K562 (cell line): Measurements from ENCODE around the gene ZNF358. TPM values are rescaled to one million over a fixed set of nuclear protein-coding genes. Genes with fewer than 3 reads are reported as not detected.

Source experiments
- CHD4 ChIP-seq: fragments of 200-600 bp; sonication (generic); IDR thresholded peaks from 3 replicates; pipeline ENCODE4 v1.6.1; 2012; ENCODE audit warnings: low read depth, mild to moderate bottlenecking, mixed read lengths, low read length, inconsistent platforms; ENCODE audit not compliant: insufficient read depth, insufficient replicate concordance, poor library complexity, severe bottlenecking
- DACH1 ChIP-seq: fragments of 450-650 bp; IDR thresholded peaks from 2 replicates; pipeline ENCODE4 v1.6.1; 2018; ENCODE audit not compliant: partially characterized antibody
- EP300 ChIP-seq: IDR thresholded peaks from 2 replicates; pipeline ENCODE4 v1.6.1; 2012; ENCODE audit warnings: low read length, improper control_type of control experiment
- ESRRA ChIP-seq: fragments of 450-650 bp; IDR thresholded peaks from 2 replicates; pipeline ENCODE4 v1.6.1; 2014; ENCODE audit warnings: low read depth, mild to moderate bottlenecking, moderate library complexity, borderline replicate concordance
- EWSR1 ChIP-seq: fragments of 450-650 bp; IDR thresholded peaks from 2 replicates; pipeline ENCODE4 v1.6.1; 2018; ENCODE audit warnings: borderline replicate concordance, mild to moderate bottlenecking, low read depth, moderate library complexity; ENCODE audit not compliant: partially characterized antibody
- GTF2F1 ChIP-seq: IDR thresholded peaks from 2 replicates; pipeline ENCODE4 v1.6.1; 2011; ENCODE audit warnings: low read depth, low read length, improper control_type of control experiment
- MECOM ChIP-seq: fragments of 250-450 bp; sonication (Bioruptor Pico); IDR thresholded peaks from 2 replicates; pipeline ENCODE4 v1.8.0; 2022; ENCODE audit warnings: inconsistent platforms
- MIER1 ChIP-seq: fragments of 450-650 bp; IDR thresholded peaks from 2 replicates; pipeline ENCODE4 v1.6.1; 2016; ENCODE audit warnings: antibody characterized with exemption, mild to moderate bottlenecking, low read depth
- PCBP1 ChIP-seq: fragments of 200-400 bp; formaldehyde crosslinking; IDR thresholded peaks from 2 replicates; pipeline ENCODE4 v1.6.1; 2018; ENCODE audit warnings: mild to moderate bottlenecking, low read depth, low read length; ENCODE audit not compliant: poor library complexity, severe bottlenecking
- POLR2AphosphoS2 ChIP-seq: IDR thresholded peaks from 2 replicates; pipeline ENCODE4 v1.6.1; 2012; ENCODE audit warnings: low read length, improper control_type of control experiment
- RHOXF2B ChIP-seq: fragments of 250-450 bp; sonication (Bioruptor Pico); conservative IDR thresholded peaks from 2 replicates; pipeline ENCODE4 v1.5.1; 2021
- SMC3 ChIP-seq: conservative IDR thresholded peaks from 2 replicates; pipeline ENCODE4 v1.6.1; 2011; ENCODE audit warnings: low read depth, low read length, improper control_type of control experiment; ENCODE audit not compliant: insufficient read depth
- STAT5B ChIP-seq: fragments of 250-450 bp; sonication (Bioruptor Pico); IDR thresholded peaks from 2 replicates; pipeline ENCODE4 v1.8.0; 2021; ENCODE audit warnings: mild to moderate bottlenecking, inconsistent platforms
- TRIM24 ChIP-seq, 2 experiments: fragments of 450-650 bp; IDR thresholded peaks; 2 replicates each; pipeline ENCODE4 v1.6.1; 2016
- ZNF143 ChIP-seq: sonication (generic); formaldehyde crosslinking; IDR thresholded peaks from 2 replicates; pipeline ENCODE4 v1.9.0; 2022; ENCODE audit warnings: mild to moderate bottlenecking, missing genetic modification reagents
- ZNF282 ChIP-seq: sonication (generic); formaldehyde crosslinking; IDR thresholded peaks from 2 replicates; pipeline ENCODE4 v1.8.1; 2023; ENCODE audit warnings: missing genetic modification reagents
- ZNF41 ChIP-seq: fragments of 250-450 bp; sonication (Bioruptor Pico); conservative IDR thresholded peaks from 2 replicates; pipeline ENCODE4 v1.4.0; 2020; ENCODE audit warnings: mild to moderate bottlenecking
- ZNF589 ChIP-seq: fragments of 200-800 bp; sonication (Bioruptor generic); IDR thresholded peaks from 2 replicates; pipeline ENCODE4 v1.6.1; 2016; ENCODE audit warnings: low read depth, missing genetic modification characterization, missing compliant biosample characterization
- polyA plus RNA-seq, 8 experiments: library from polyadenylated mRNA; depleted of rRNA in 4 of 8; stranded (reverse) in 5 of 8; unstranded in 3 of 8; fragments of >200 nt; fragmentation: Nextera tagmentation in 2 of 8; fragmentation: Illumina TruSeq in 1 of 8; extraction: Ambion mirVana in 2 of 8; extraction: Trizol in 1 of 8; gene quantifications; 2 replicates each; pipeline versions ENCODE4 v1.2.1 to v1.2.3, GENCODE V29; 2011 to 2014; ENCODE audit warnings: inconsistent platforms in 1 of 8, missing spikeins in 1 of 8
- total RNA-seq, 7 experiments: library from RNA; depleted of rRNA in 6 of 7; stranded (reverse); fragments of >200 nt in 6 of 7; fragmentation: Illumina TruSeq in 2 of 7; extraction: Trizol in 2 of 7; gene quantifications; 2 replicates each; pipeline versions ENCODE4 v1.2.1 to v1.2.3, GENCODE V29; 2011 to 2021; ENCODE audit warnings: low replicate concordance in 1 of 7
- TF ChIP-seq, protein P1 (sequence below): fragments of 250-450 bp; sonication (Bioruptor Pico); IDR thresholded peaks from 2 replicates; pipeline ENCODE4 v1.4.0; 2020; ENCODE audit warnings: mild to moderate bottlenecking, moderate library complexity, borderline replicate concordance
- TF ChIP-seq, protein P2 (sequence below), 2 experiments: fragments of 450-650 bp in 1 of 2; IDR thresholded peaks; 2 replicates each; pipeline ENCODE4 v1.6.1; 2011 to 2017; ENCODE audit warnings: low read depth in 2 of 2, antibody characterized with exemption in 1 of 2, borderline replicate concordance in 1 of 2, low read length in 1 of 2, mild to moderate bottlenecking in 1 of 2, mixed read lengths in 1 of 2; ENCODE audit not compliant: control insufficient read depth in 1 of 2

The ZNF358 gene
- total and polyA plus RNA-seq, 9 of the 15 experiments (the other 6 are each of a cell fraction or from before 2014, with no cell fraction given) = 0.04 to 17.2 (median 4.9) TPM

- TF ChIP-seq ZNF143 (CRISPR knock-in tag) (peak; percentile 100), GTF2F1 (no peak), STAT5B (CRISPR knock-in tag) (no peak), CHD4 (no peak), MIER1 (no peak), ZNF589 (CRISPR knock-in tag) (no peak), MECOM (CRISPR knock-in tag) (no peak; the same call in 1 of the 2 replicates), DACH1 (peak; percentile 63), PCBP1 (peak; percentile 99), ZNF41 (CRISPR knock-in tag) (no peak), RHOXF2B (no peak), EWSR1 (no peak), ZNF282 (CRISPR knock-in tag) (no peak), POLR2AphosphoS2 (0 out of 2 replicates have a peak, but pooled peaks have one; percentile 63), EP300 (0 out of 2 replicates have a peak, but pooled peaks have one; percentile 11), TRIM24 (IDR thresholded peaks at IDR 0.05) (0 out of 4 replicates have a peak, but pooled peaks of 1 of the 2 experiments have one; percentile 37), ESRRA (peak; percentile 90), SMC3 (no peak)
- TF ChIP-seq, protein P1, sequence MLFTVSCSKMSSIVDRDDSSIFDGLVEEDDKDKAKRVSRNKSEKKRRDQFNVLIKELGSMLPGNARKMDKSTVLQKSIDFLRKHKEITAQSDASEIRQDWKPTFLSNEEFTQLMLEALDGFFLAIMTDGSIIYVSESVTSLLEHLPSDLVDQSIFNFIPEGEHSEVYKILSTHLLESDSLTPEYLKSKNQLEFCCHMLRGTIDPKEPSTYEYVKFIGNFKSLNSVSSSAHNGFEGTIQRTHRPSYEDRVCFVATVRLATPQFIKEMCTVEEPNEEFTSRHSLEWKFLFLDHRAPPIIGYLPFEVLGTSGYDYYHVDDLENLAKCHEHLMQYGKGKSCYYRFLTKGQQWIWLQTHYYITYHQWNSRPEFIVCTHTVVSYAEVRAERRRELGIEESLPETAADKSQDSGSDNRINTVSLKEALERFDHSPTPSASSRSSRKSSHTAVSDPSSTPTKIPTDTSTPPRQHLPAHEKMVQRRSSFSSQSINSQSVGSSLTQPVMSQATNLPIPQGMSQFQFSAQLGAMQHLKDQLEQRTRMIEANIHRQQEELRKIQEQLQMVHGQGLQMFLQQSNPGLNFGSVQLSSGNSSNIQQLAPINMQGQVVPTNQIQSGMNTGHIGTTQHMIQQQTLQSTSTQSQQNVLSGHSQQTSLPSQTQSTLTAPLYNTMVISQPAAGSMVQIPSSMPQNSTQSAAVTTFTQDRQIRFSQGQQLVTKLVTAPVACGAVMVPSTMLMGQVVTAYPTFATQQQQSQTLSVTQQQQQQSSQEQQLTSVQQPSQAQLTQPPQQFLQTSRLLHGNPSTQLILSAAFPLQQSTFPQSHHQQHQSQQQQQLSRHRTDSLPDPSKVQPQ = no peak
- TF ChIP-seq, protein P2, sequence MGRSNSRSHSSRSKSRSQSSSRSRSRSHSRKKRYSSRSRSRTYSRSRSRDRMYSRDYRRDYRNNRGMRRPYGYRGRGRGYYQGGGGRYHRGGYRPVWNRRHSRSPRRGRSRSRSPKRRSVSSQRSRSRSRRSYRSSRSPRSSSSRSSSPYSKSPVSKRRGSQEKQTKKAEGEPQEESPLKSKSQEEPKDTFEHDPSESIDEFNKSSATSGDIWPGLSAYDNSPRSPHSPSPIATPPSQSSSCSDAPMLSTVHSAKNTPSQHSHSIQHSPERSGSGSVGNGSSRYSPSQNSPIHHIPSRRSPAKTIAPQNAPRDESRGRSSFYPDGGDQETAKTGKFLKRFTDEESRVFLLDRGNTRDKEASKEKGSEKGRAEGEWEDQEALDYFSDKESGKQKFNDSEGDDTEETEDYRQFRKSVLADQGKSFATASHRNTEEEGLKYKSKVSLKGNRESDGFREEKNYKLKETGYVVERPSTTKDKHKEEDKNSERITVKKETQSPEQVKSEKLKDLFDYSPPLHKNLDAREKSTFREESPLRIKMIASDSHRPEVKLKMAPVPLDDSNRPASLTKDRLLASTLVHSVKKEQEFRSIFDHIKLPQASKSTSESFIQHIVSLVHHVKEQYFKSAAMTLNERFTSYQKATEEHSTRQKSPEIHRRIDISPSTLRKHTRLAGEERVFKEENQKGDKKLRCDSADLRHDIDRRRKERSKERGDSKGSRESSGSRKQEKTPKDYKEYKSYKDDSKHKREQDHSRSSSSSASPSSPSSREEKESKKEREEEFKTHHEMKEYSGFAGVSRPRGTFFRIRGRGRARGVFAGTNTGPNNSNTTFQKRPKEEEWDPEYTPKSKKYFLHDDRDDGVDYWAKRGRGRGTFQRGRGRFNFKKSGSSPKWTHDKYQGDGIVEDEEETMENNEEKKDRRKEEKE (IDR thresholded peaks at IDR 0.05; ENCODE audit: borderline replicate concordance in 1 of 2, control insufficient read depth in 1 of 2, low read depth in 2 of 2, low read length in 1 of 2) = peak in 1 of 2 experiments; percentile 74; a peak in 1 of 4 replicates
These were observed 19.4 kb downstream of the ZNF358 start, which contains the start of gene PNPLA6 (continued) for GRCh38 chr19:7535047-7535997.
